GM19099 (cell line): ENCODE results near the gene TLL2.

Experiments
- POLR2A ChIP-seq: IDR thresholded peaks from 3 replicates; pipeline ENCODE4 v1.6.1; 2011; ENCODE audit warnings: low read depth; ENCODE audit not compliant: insufficient read length; ENCODE audit errors: extremely low read depth

TLL2 gene

DNA sequence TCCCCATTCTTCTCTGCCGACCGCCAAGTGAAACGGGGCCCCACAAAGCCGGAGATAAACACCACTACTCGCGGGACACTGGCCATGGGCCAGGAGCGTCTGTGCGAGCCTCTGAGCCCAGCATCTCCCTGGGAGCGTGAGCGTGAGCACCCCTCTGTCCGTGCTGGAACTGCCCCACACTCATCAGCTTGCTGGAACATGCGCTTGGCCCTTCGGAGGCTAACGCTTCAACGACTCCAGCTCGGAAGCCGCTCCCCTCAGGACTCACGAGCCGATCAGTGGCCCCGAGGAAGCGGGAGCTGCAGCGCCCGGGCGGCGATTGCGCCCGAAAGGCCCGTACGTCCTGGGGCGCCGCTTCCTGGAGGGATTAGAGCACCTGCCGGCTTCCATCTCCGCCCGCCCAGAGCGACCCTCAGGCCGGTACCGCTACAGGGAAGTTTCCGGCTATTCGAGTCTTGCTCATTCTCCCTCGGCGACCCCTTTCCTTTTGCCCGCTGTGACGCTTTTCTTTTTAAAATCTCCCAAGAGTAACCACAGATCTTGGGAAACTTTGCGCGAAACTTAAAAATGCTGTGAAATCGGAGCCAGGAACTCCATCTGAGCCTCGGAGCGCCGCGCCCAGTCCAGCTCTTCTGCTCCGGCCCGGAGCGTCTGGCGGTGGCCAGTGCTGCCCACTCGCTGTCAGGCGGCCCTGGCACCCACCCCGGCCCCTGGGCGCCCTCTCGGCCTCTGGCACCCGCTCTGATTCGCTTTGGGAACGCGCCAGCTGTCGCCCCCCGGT is 1.0 kb downstream of the TLL2 start:
- TF ChIP-seq POLR2A, result no peak

GRCh38 chr10:96511044-96511945 is 2.4 kb downstream of the TLL2 start:
- no peak for TF ChIP-seq POLR2A

GRCh38 chr10:96509017-96509641 is 4.6 kb downstream of the TLL2 start:
- no peak for TF ChIP-seq POLR2A

DNA sequence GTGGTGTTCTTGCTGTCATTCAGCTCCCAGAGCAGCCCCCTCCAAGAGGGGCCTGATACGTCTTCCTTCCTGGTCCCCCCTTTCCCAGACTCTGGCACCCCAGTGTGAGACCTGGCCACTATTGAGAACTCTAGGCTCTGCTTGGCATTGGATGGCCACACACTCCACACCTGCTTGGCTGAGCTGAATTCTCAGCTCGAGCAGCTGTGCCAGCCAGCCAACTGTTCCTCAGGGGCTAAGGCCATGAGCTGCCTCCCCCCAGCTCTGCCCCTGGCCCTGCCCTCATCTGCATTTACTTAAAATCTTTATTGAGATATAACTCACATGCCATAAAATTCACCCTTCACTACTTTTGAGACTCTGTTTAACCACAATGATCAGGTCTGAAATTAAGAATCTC is 6.7 kb downstream of the TLL2 start:
- no peak for TF ChIP-seq POLR2A

DNA sequence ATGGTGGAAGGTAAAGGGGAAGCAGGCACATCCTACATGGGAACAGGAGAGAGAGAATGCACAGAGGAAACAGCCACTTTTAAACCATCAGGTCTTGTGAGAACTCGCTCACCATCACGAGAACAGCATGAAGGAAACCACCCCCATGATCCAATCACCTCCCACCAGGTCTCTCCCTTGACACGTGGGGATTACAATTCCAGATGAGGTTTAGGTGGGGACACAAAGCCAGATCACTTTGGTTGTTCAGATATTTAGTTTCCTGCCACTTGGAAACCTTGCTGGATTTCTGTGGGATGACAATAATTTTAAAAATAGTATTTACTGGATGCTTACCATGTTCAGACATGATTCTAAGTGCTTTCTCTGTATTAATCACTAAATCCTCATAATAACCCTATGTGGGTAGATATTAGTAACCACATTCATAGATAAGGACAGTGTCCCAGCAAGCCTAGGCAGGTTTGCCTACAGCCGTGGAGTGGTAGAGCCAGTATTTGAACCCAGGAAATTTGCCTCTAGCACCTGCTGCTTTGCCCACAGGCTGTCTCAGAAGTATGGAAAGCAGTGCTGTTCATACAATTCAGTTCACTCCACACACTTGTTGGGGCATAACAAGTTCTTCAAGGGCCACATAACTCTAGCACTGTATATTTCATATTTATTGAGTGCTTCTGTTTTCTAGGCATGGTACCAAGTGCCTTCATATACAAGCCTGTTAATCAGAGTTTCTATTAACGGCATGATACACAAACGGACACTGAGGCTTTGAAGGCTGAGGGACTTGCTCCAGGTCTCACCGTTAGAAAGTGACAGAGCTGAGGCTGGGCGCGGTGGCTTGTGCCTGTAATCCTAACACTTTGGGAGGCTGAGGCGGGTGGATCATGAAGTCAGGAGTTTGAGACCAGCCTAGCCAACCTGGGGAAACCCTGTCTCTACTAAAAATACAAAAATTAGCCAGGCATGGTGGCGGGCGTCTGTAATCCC is 8.3 kb downstream of the TLL2 start:
- no peak for TF ChIP-seq POLR2A

DNA sequence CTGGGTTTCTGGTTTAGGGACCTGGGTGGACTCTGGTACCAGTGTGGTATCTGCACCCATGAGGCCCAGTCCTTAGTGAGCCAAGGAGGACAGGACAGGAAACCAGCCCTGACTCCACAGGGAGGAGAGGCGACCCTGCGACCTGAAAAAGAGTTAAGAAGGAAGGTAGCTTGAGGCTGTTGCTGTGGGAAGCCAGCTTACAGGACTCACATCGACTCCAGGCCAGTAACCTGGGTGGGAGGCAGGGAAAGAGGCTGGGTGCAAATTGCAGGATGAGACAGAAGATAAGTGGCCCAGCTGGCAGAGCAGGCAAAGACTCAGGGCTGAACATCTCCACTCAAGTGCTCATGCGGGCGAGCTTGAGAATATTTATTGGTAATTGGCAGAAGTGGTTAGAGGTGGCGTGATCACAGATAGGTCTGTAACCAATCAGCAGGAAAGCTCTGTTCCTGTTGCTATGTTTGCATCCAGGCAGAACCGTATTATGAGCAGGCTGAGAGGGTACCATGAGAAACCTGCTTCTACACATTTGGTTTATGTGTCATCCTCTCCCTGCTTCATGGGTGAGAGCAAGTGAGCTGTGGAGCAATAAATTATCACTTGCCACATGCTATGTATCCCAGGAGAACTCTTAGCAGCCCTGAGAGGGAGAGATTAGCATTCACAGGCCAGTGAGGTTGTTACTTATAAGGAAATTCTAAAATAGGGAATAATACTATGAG is 11.0 kb downstream of the TLL2 start:
- TF ChIP-seq POLR2A, result no peak

DNA sequence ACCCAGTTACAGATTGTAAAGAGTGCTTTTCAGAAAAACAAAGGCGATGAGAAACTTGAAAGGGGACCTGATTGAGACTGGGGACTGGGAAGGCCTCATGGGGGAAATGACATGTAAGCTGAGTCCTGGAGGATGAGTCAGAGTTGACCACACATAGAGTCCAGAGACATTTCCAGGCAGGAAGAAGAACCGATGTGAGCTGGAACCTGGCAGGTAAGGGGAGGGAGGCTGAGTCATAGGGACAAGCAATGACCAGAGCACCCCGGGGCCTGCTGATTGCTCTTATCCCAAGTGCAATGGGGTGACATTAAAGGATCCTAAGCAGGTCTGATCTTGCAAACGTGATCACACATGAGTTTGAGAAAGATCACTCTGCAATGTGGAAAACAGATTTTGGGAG is 11.7 kb downstream of the TLL2 start:
- no peak for TF ChIP-seq POLR2A

DNA sequence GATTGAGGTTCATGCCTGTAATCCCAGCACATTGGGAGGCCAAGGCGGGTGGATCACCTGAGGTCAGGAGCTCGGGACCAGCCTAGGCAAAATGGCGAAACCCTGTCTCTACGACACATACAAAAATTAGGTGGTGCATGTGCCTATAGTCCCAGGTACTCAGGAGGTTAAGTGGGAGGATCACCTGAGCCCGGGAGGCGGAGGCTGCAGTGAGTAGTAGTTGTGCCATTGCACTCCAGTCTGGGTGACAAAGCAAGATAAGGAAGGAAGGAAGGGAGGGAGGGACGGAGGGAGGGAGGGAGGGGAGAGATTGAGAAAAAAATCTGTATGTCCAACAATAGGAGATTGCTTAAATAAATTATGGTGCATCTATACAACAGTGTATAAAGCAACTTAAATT is 13.2 kb downstream of the TLL2 start:
- TF ChIP-seq POLR2A, result no peak

DNA sequence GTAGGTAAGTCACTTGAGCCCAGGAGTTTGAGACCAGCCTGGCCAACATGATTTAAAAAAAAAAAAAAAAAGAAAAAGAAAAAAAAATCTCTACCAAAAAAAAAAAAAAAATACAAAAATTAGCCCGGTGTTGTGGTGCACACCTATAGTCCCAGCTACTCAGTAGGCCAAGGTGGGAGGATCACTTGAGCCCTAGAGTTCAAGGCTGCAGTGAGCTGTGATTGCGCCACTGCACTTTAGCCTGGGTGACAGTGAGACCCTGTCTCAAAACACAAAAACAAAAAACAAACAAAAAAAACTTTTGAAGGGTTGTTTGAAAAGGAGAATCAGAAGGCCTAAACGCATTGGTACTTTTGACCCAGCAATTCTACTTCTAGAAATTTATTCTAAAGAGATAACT is 13.7 kb downstream of the TLL2 start:
- no peak for TF ChIP-seq POLR2A

- TF ChIP-seq POLR2A, result no peak
These were observed 16.3 kb downstream of the TLL2 start for GRCh38 chr10:96497391-96497790.

- no peak for TF ChIP-seq POLR2A
These were observed 17.3 kb downstream of the TLL2 start for GRCh38 chr10:96496281-96496925.

GRCh38 chr10:96495544-96495943 is 18.2 kb downstream of the TLL2 start:
- no peak for TF ChIP-seq POLR2A

GRCh38 chr10:96494694-96495093 is 19.0 kb downstream of the TLL2 start:
- no peak for TF ChIP-seq POLR2A
